AG09309 (cell line): ENCODE results near the gene FBXO44.

ENCODE experiments used
- DNase-seq: peaks from one replicate; pipeline ENCODE4 v3.0.0-alpha.2; 2010; ENCODE audit warnings: low read depth
- H3K4me3 ChIP-seq: 2 replicates; pipeline ENCODE4 v1.5.1; 2011; ENCODE audit warnings: mild to moderate bottlenecking, low read depth, low read length, moderate library complexity; ENCODE audit not compliant: control insufficient read depth
- CTCF ChIP-seq: IDR thresholded peaks from 2 replicates; pipeline ENCODE4 v1.5.1; 2011; ENCODE audit warnings: mild to moderate bottlenecking, low read depth, low read length, inconsistent platforms; ENCODE audit not compliant: insufficient read depth, control insufficient read depth; ENCODE audit errors: missing control alignments

FBXO44 gene

DNA sequence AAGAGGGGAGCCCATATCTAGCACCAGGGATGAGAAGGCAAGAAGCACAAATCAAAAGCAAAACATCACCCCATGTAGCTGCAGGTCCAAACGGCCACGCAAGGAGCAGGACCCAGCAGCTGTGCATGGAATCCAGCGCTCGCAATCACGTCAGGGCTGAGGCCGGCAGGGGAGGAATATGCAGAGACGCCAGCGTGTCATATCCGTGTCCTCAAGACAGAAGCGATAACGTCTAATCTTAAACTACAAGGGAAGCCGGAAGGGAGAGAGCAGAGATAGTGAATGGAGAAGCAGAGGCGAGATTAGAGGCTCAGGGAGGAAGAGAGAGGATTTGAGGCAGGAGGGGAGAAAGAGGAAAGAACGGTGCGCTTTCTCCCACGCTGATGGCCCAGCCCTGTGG lies 39.6 kb upstream of the FBXO44 start:
- TF ChIP-seq CTCF: no peak
- DNase-seq: no peak
- no peak overlapping the region for H3K4me3 ChIP-seq

DNA sequence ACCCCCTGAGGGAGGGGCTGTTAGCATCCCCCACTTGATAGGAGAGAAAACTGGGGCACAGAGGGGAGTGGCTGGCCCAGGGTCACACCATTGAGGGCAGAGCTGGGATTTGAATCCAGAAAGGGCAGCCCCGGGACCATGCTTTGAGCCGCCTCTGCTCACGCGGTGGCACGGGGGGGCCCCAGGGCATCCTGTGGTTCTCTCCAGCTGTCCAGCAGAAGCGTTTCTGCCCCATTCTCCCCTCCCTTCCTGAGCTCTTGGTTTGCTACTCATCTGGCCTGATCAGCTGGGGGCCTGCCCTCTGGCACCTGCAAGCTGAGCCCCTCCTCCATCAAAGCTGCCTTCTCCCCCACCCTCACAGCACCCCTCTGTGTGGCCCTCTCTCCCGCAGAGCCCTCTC lies 37.9 kb upstream of the FBXO44 start:
- no peak for TF ChIP-seq CTCF
- no peak overlapping the region for H3K4me3 ChIP-seq

GRCh38 chr1:11617314-11617713 lies 37.4 kb upstream of the FBXO44 start:
- H3K4me3 ChIP-seq: no peak overlapping the region
- DNase-seq: no peak
- no peak for TF ChIP-seq CTCF

More for the DNA sequence above, 37.9 kb upstream of the FBXO44 start:
- no peak for DNase-seq

DNA sequence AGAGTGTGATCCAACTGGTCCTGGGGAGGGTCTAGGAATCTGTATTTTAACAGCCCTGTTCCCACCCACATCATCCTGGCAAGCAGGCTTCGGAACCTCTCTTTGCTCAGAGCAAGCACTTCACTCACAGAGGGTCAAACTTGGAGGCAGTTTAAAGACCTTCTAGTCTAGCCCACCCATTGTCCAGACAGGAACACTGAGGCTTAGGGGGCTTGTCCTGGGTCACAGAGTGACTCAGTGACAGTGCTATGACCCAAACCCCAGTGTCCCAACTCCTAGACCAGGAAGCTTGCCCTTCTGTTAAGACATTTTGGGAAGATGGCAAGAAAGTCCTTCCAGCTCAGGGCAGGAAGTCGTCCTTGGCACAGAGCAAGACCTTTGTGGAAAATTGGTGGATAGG lies 36.9 kb upstream of the FBXO44 start:
- no peak for DNase-seq
- TF ChIP-seq CTCF: no peak
- no peak overlapping the region for H3K4me3 ChIP-seq

- DNase-seq: no peak
- H3K4me3 ChIP-seq: no peak overlapping the region
- TF ChIP-seq CTCF: no peak
Observed at GRCh38 chr1:11620405-11620804, 34.3 kb upstream of the FBXO44 start.

- no peak overlapping the region for H3K4me3 ChIP-seq
- DNase-seq: no peak
- no peak for TF ChIP-seq CTCF
Observed at GRCh38 chr1:11620924-11621323, 33.8 kb upstream of the FBXO44 start.

DNA sequence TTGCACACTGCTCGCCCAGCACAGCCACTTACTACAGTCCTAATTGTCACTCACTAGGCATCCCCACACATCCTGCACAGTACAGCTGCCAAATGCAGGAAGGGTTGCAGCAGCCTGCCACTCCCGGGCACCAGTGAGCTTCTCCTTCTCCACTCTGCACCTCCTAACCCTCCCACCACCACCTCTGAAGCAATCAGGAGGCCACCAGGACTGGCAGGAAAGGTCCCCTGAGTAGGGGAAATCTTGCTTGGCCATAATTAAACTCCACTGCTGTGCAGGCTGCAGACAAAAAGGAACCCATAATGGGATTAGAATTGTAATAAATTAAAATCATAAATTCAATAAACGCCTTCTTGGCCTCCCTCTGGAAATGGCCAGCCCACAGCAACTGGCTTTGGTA lies 32.3 kb upstream of the FBXO44 start:
- TF ChIP-seq CTCF: no peak
- H3K4me3 ChIP-seq: no peak overlapping the region
- no peak for DNase-seq
